Natural killer cell (primary cell): ENCODE data around the gene ADCY5. TPM values are rescaled to one million over a fixed set of nuclear protein-coding genes. Genes with fewer than 3 reads are reported as not detected.

Experiments used
- ATAC-seq, 3 donors: fragments of 150-1000 bp in 2 of 3; fragments of 200-7000 bp in 1 of 3; cut with Tn5 transposase; 1 replicate in 1 of 3; 2 replicates in 2 of 3; pipeline ENCODE4 v1.10.0; 2021; ENCODE audit warnings: mild to moderate bottlenecking in 2 of 3, moderate library complexity in 2 of 3
- DNase-seq, 2 donors: peaks; one replicate each; pipeline versions ENCODE4 v3.0.0 to v3.0.0-alpha.2; 2013 to 2021; ENCODE audit warnings: mixed read lengths in 1 of 2
- H3K27ac ChIP-seq: one replicate; pipeline ENCODE4 v1.5.1; 2013; ENCODE audit warnings: mild to moderate bottlenecking, low read length
- H3K27me3 ChIP-seq: one replicate; pipeline ENCODE4 v1.6.1; 2013; ENCODE audit warnings: low read length; ENCODE audit not compliant: control insufficient read depth, insufficient read depth
- H3K36me3 ChIP-seq: one replicate; pipeline ENCODE4 v1.6.1; 2013; ENCODE audit warnings: low read length; ENCODE audit not compliant: control insufficient read depth, insufficient read depth
- H3K4me1 ChIP-seq: one replicate; pipeline ENCODE4 v1.6.1; 2013; ENCODE audit warnings: low read length; ENCODE audit not compliant: control insufficient read depth, insufficient read depth
- H3K4me3 ChIP-seq: one replicate; pipeline ENCODE4 v1.5.1; 2013; ENCODE audit warnings: low read length
- H3K9me3 ChIP-seq: one replicate; pipeline ENCODE4 v1.6.1; 2013; ENCODE audit warnings: low read length; ENCODE audit not compliant: control insufficient read depth, insufficient read depth
- H3K27ac Mint-ChIP-seq, 2 donors: one replicate each; pipeline ENCODE4 v1.8.0; 2022; ENCODE audit warnings: mild to moderate bottlenecking in 2 of 2, mixed read lengths in 2 of 2, moderate library complexity in 1 of 2
- H3K27me3 Mint-ChIP-seq, 2 donors: one replicate each; pipeline ENCODE4 v1.8.0; 2022; ENCODE audit warnings: low read depth in 2 of 2, mixed read lengths in 2 of 2
- H3K36me3 Mint-ChIP-seq: one replicate; pipeline ENCODE4 v1.8.0; 2022; ENCODE audit warnings: mixed read lengths
- H3K4me1 Mint-ChIP-seq, 2 donors: one replicate each; pipeline ENCODE4 v1.8.0; 2022; ENCODE audit warnings: mixed read lengths in 2 of 2
- H3K4me3 Mint-ChIP-seq: one replicate; pipeline ENCODE4 v1.8.0; 2022; ENCODE audit warnings: mild to moderate bottlenecking, moderate library complexity, mixed read lengths
- H3K9me3 Mint-ChIP-seq, 2 donors: one replicate each; pipeline ENCODE4 v1.8.0; 2022; ENCODE audit warnings: mixed read lengths in 2 of 2
- CTCF ChIP-seq: fragments of 200-600 bp; IDR thresholded peaks from one replicate; pipeline ENCODE4 v1.8.0; 2022; ENCODE audit warnings: antibody characterized with exemption
- WGBS: methylation state at CpG from one replicate; pipeline ENCODE4 v1.1.7; 2013; ENCODE audit warnings: missing lambda C conversion rate; ENCODE audit not compliant: insufficient coverage; 5-methylcytosine and 5-hydroxymethylcytosine counted together
- intact Hi-C: fragments of 100-400 bp; cut with micrococcal nuclease; formaldehyde crosslinking; loops from one replicate; pipeline ENCODE4 v1.14.2; 2022
- total RNA-seq, 4 donors: library from RNA; stranded (reverse); fragments of 120-200 nt in 1 of 4; gene quantifications; one replicate each; pipeline versions ENCODE4 v1.2.3 to v1.2.4, GENCODE V29; 2013 to 2022

ADCY5 gene
- total RNA-seq, 3 donors from 2014 or later (not counting 1 experiment from before 2014, with no cell fraction given) = not detected

GRCh38 chr3:123373474-123373987 is 75.4 kb downstream of the ADCY5 start:
- ATAC-seq = no peak
- no peaks in the 10 kb centered on the region for H3K4me1 ChIP-seq
- no peak overlapping the region for H3K27ac Mint-ChIP-seq
- H3K4me1 Mint-ChIP-seq = no peaks in the 10 kb centered on the region
- no peak overlapping the region for H3K4me3 ChIP-seq
- H3K27ac ChIP-seq = no peak overlapping the region
- no peak for TF ChIP-seq CTCF
- no peaks in the 10 kb centered on the region for H3K36me3 Mint-ChIP-seq
- H3K36me3 ChIP-seq = no peaks in the 10 kb centered on the region
- no peaks in the 10 kb centered on the region for H3K27me3 ChIP-seq
- no peaks in the 10 kb centered on the region for H3K27me3 Mint-ChIP-seq
- H3K9me3 ChIP-seq = no peaks in the 10 kb centered on the region
- H3K9me3 Mint-ChIP-seq = no peaks in the 10 kb centered on the region
- WGBS = 78% methylated on average over 10 of the region's 13 CpGs
- no peak for DNase-seq
- intact Hi-C loops = no loop called here
- no peak overlapping the region for H3K4me3 Mint-ChIP-seq

- 66% methylated on average over 7 of the region's 7 CpGs for WGBS
- no peaks in the 10 kb centered on the region for H3K4me1 ChIP-seq
- H3K27ac ChIP-seq = no peak overlapping the region
- H3K36me3 Mint-ChIP-seq = no peaks in the 10 kb centered on the region
- DNase-seq = no peak
- H3K9me3 ChIP-seq = no peaks in the 10 kb centered on the region
- no peaks in the 10 kb centered on the region for H3K36me3 ChIP-seq
- ATAC-seq = no peak
- H3K4me3 ChIP-seq = no peak overlapping the region
- H3K4me1 Mint-ChIP-seq = no peaks in the 10 kb centered on the region
- TF ChIP-seq CTCF = no peak
- intact Hi-C loops = no loop called here
- no peaks in the 10 kb centered on the region for H3K27me3 ChIP-seq
- H3K4me3 Mint-ChIP-seq = no peak overlapping the region
- H3K27ac Mint-ChIP-seq = no peak overlapping the region
- no peaks in the 10 kb centered on the region for H3K9me3 Mint-ChIP-seq
- no peaks in the 10 kb centered on the region for H3K27me3 Mint-ChIP-seq
These were observed 76.0 kb downstream of the ADCY5 start for GRCh38 chr3:123372686-123373473.

GRCh38 chr3:123371859-123372685 is 76.8 kb downstream of the ADCY5 start:
- H3K4me3 ChIP-seq = no peak overlapping the region

More at GRCh38 chr3:123371859-123372685, 76.8 kb downstream of the ADCY5 start:
- H3K27ac Mint-ChIP-seq = no peak overlapping the region
- Histone ChIP-seq H3K9me3 (no peaks in the 10 kb centered on the region), H3K4me1 (no peaks in the 10 kb centered on the region), H3K36me3 (no peaks in the 10 kb centered on the region), H3K27me3 (no peaks in the 10 kb centered on the region), H3K27ac (no peak overlapping the region)
- no peaks in the 10 kb centered on the region for H3K9me3 Mint-ChIP-seq
- no peaks in the 10 kb centered on the region for H3K27me3 Mint-ChIP-seq
- no peak for TF ChIP-seq CTCF
- no peaks in the 10 kb centered on the region for H3K36me3 Mint-ChIP-seq
- intact Hi-C loops = no loop called here
- no peaks in the 10 kb centered on the region for H3K4me1 Mint-ChIP-seq
- DNase-seq (no peak), ATAC-seq (no peak)
- no peak overlapping the region for H3K4me3 Mint-ChIP-seq
- 54% methylated on average over 6 of the region's 6 CpGs for WGBS
